GM13977 (cell line): Measurements from ENCODE around the gene IFT88.

Source experiments
- DNase-seq: peaks from one replicate; pipeline ENCODE4 v3.0.0; 2012; ENCODE audit warnings: low spot score
- in situ Hi-C: fragments of 300-500 bp; cut with MboI; formaldehyde crosslinking; loops from one replicate; pipeline ENCODE4 v1.12.0; 2022; ENCODE audit warnings: low sequenced_read_pairs, low pct_unique_long_range_greater_than_20kb, mixed read lengths, inconsistent platforms; ENCODE audit not compliant: unreplicated experiment
- TF ChIP-seq, protein P1 (sequence below): IDR thresholded peaks from 2 replicates; pipeline ENCODE4 v1.5.1; 2012; ENCODE audit warnings: mild to moderate bottlenecking, control low read depth; ENCODE audit not compliant: insufficient read depth; ENCODE audit errors: extremely low read depth, missing control alignments

IFT88 gene

DNA sequence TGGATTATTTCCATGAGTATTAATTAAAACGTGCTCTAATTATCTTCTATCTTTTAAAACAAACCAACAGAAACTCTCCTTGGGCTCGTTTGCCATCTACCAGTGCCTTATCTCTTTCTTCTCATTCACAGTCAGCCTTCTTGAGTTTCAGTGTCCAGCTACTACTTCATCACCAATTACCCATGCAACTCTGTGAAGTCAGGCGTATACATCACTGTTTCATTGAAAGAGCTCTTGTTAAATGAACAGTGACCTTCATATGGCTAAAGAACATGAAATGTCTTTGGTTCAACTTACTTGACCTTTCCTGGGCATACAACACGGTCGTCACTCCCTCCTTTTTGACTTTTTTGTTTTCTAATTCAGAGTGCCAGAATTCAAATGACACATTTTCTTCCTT, 5.2 kb upstream of the IFT88 start:
- TF ChIP-seq, protein P1, sequence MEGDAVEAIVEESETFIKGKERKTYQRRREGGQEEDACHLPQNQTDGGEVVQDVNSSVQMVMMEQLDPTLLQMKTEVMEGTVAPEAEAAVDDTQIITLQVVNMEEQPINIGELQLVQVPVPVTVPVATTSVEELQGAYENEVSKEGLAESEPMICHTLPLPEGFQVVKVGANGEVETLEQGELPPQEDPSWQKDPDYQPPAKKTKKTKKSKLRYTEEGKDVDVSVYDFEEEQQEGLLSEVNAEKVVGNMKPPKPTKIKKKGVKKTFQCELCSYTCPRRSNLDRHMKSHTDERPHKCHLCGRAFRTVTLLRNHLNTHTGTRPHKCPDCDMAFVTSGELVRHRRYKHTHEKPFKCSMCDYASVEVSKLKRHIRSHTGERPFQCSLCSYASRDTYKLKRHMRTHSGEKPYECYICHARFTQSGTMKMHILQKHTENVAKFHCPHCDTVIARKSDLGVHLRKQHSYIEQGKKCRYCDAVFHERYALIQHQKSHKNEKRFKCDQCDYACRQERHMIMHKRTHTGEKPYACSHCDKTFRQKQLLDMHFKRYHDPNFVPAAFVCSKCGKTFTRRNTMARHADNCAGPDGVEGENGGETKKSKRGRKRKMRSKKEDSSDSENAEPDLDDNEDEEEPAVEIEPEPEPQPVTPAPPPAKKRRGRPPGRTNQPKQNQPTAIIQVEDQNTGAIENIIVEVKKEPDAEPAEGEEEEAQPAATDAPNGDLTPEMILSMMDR = no peak
- no peak for DNase-seq
- in situ Hi-C loops = no loop called here

DNA sequence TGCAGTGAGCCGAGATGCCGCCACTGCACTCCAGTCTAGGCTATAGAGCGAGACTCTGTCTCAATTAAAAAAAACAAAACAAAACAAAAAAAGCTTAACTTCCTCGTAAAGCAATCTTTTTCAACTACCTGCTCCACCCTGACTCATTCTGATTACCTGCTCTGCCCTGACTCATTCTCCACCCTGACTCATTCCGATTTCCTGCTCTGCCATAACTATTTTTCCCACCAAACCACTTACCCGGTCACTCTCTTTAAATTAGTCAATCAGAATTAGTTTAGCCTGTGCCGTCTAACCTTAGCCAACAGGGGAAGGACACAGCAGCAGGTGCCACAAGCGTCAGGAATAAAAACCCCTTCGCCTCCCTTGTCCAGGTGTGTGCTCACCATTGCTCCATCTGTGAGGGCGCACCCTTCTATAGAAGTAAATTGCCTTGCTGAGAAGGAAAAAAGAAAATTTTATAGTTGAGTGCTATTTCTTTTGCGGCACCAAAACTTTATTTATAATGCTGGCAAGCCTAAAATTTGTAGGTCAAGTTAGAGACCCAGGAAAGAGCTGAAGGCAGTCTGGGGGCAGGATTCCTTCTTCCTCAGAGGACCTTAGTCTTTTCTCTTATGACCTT, 1.7 kb upstream of the IFT88 start:
- no peak for DNase-seq
- in situ Hi-C loops = no loop called here
- TF ChIP-seq, protein P1 = no peak

DNA sequence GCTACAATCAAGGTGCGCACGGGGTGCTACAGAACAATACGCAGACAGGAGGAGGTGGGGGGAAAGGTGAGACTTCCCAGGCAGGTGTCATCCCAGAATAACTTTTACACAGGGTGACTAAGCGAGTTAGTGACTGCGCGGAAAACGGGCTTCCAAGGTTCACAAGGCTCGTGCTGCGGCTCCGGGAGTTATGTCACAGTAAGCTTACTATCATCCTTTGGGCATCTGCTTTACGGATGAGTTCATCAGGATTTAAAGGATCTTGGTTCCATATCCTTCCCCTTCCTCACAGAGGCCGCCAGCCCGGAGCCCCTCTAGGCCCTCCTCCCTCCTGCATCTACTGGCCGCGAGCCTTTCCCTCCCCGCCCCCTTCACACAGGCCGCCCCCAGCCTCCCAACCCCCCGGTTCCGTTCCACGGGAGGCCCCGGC, 474 bp upstream of the IFT88 start:
- TF ChIP-seq, protein P1 = no peak
- in situ Hi-C loops = no loop called here
- DNase-seq = no peak

DNA sequence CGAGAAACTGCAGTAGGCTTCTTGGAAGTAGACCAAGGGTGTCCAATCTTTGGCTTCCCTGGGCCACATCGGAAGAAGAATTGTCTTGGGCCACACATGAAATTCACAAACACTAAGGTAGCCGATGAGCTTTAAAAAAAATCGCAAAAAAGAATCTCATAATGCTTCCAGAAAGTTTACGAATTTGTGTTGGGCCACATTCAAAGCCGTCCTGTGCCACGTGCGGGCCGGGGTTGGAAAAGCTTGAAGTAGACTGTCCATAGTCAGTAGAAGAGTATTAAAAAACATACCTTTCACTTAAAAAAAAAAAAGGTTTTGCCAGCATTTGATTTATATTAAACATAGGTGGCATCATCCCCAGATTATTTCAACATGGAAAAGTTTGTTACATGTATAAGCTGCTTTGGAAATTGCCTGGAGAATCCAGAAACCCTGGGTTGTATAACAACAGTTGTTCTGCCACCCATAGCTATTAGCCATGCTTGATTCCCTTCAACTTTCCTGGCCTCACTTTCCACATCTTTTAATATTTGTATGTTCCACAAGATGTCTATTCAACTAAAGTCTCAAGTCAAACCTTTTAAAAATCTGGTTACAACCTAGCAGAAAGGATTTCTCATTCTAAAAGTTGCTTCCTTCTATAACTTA, 1.0 kb downstream of the IFT88 start:
- in situ Hi-C loops = no loop called here
- no peak for DNase-seq
- TF ChIP-seq, protein P1 = no peak

DNA sequence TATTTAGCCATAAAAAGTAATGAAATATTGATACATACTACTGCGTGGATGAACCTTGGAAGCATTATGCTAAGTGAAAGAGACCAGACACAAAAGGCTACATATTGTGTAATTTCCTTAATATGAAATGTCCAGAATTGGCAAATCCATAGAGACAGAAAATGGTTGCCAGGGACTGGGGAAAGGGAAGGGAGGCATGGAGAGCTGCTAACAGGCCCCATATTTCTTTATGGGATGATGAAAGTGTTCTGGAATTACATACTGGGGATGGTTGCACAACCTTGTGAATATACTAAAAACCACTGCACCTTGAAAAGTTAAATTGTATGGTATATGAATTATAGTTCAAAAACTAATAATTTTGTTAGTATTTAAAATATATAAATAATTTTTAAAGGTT, 3.6 kb downstream of the IFT88 start:
- no peak for DNase-seq
- TF ChIP-seq, protein P1 = no peak
- in situ Hi-C loops = no loop called here

DNA sequence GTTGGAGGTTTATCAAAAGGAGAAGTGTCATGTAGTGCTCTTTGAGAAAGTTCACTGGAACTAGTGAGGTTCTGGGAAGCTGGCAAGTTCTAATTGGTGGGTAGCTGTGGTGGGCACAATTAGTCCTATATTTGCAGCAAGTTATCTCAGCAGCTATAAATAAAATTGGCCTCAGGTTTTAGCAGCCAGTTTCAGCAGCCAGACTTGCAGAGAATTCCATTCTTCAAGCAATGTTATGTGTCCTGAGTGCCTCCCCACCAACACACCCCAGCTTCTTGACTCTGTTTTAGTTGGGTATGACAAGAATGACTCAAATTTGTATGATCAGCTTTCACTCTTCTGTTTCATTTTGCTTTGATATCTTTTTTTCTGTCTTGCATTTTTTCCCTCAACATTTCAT, 4.7 kb downstream of the IFT88 start:
- no peak for DNase-seq
- in situ Hi-C loops = no loop called here
- TF ChIP-seq, protein P1 = no peak
